CD4-positive, alpha-beta T cell (primary cell): ENCODE results near the gene SNED1. TPM values are rescaled to one million over a fixed set of nuclear protein-coding genes. Genes with fewer than 3 reads are reported as not detected.
A peak's percentile ranks its signal among the peaks of the same experiment; 100 is the strongest.

Experiments
- ATAC-seq: fragments of 200-7000 bp; cut with Tn5 transposase; one replicate; pipeline ENCODE4 v1.10.0; 2022; ENCODE audit warnings: mild to moderate bottlenecking; ENCODE audit not compliant: poor library complexity
- CTCF ChIA-PET: fragments of 350-600 bp; sonication (Branson Sonifier 250); formaldehyde crosslinking; loops from one replicate; lab custom pipeline; 2021; ENCODE audit warnings: antibody characterized with exemption, inconsistent platforms; lab: Charles Lee
- POLR2A ChIA-PET: fragments of 350-600 bp; sonication (Branson Sonifier 250); formaldehyde crosslinking; loops from one replicate; lab custom pipeline; 2021; ENCODE audit warnings: antibody characterized with exemption, inconsistent platforms; lab: Charles Lee
- DNase-seq, 14 experiments: peaks; one replicate each; pipeline ENCODE4 v3.0.0-alpha.2; 2013 to 2020; ENCODE audit warnings: mixed read lengths in 2 of 14
- H3K27ac ChIP-seq, 2 donors: one replicate each; pipeline versions ENCODE4 v1.5.1 to v1.7.0; 2013; ENCODE audit warnings: low read length in 2 of 2, low read depth in 1 of 2, mild to moderate bottlenecking in 1 of 2
- H3K27me3 ChIP-seq, 2 experiments: 1 replicate in 1 of 2; 2 replicates in 1 of 2; pipeline versions ENCODE4 v1.6.1 to v1.7.0; 2013; ENCODE audit warnings: low read length in 2 of 2, control low read depth in 1 of 2, mild to moderate bottlenecking in 1 of 2, moderate library complexity in 1 of 2; ENCODE audit not compliant: insufficient read depth in 2 of 2, control insufficient read depth in 1 of 2
- H3K36me3 ChIP-seq: one replicate; pipeline ENCODE4 v1.6.1; 2013; ENCODE audit warnings: low read length, control low read depth; ENCODE audit not compliant: insufficient read depth
- H3K4me1 ChIP-seq: one replicate; pipeline ENCODE4 v1.6.1; 2013; ENCODE audit warnings: low read length, control low read depth; ENCODE audit not compliant: insufficient read depth
- H3K4me3 ChIP-seq: one replicate; pipeline ENCODE4 v1.5.1; 2013; ENCODE audit warnings: mild to moderate bottlenecking, low read length, moderate library complexity
- H3K9me3 ChIP-seq, 2 experiments: 1 replicate in 1 of 2; 2 replicates in 1 of 2; pipeline versions ENCODE4 v1.6.1 to v1.7.0; 2013; ENCODE audit warnings: low read length in 2 of 2, mild to moderate bottlenecking in 2 of 2, control low read depth in 1 of 2, moderate library complexity in 1 of 2; ENCODE audit not compliant: control insufficient read depth in 1 of 2, insufficient read depth in 1 of 2
- H3K27ac Mint-ChIP-seq: one replicate; pipeline ENCODE4 v1.8.0; 2020; ENCODE audit warnings: mixed read lengths
- H3K27me3 Mint-ChIP-seq: one replicate; pipeline ENCODE4 v1.8.0; 2021; ENCODE audit warnings: mixed read lengths
- H3K36me3 Mint-ChIP-seq: one replicate; pipeline ENCODE4 v1.8.0; 2021; ENCODE audit warnings: low read depth, mixed read lengths
- H3K4me1 Mint-ChIP-seq: one replicate; pipeline ENCODE4 v1.8.0; 2021; ENCODE audit warnings: low read depth, mixed read lengths
- H3K4me3 Mint-ChIP-seq: one replicate; pipeline ENCODE4 v1.8.0; 2020; ENCODE audit warnings: mild to moderate bottlenecking, mixed read lengths
- H3K9me3 Mint-ChIP-seq: one replicate; pipeline ENCODE4 v1.8.0; 2020; ENCODE audit warnings: mixed read lengths
- CTCF ChIP-seq: fragments of 200-600 bp; IDR thresholded peaks from one replicate; pipeline ENCODE4 v1.8.0; 2022; ENCODE audit warnings: antibody characterized with exemption, mild to moderate bottlenecking
- intact Hi-C, 2 experiments: fragments of 100-400 bp; cut with DNase I in 1 of 2; cut with micrococcal nuclease in 1 of 2; formaldehyde crosslinking; loops; one replicate each; pipeline versions ENCODE4 v1.15.1 to v1.9.0; 2023 to 2025; cut with DNase I, micrococcal nuclease
- total RNA-seq, 174 experiments: library from RNA in 2 of 174; stranded (reverse) in 2 of 174; gene quantifications; one replicate each; pipeline ENCODE4 v1.2.3 and lab custom pipeline; 2021 to 2026

Gene SNED1
- total RNA-seq, 2 experiments from 2014 or later: 42.0 to 42.7 TPM

DNA sequence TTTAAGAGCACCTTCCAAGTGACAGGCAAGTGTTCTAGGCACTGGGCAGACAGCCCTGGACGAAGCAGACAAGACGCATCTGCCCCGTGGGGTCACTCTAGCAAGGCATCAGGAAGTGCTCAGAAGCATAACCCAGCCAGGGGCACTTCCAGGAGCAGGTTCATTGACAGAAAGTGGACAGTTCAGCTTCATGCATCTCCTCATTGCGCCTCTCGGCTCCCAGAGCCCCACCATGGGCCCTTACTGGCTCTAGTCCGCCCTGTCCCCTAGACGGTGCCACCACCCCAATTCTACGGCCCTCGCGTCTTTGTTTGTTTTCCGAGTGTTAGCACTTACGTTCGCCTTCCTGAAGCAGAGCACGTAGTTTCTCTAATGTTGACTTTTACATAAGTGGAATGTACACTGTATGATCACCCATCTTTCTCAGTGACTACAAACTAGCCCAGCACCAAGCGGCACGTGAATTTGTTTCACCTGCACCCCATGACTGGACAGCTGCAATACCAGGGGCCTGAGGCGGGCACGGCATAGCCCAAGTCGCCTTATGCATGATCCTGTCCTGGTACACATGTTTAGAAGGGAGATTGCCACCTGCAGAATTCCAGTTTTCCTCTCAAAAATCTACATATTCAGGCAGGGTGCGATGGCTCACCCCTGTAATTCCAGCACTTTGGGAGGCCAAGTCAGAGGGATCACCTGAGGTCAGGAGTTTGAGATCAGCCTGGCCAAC is 33.2 kb downstream of the SNED1 start:
- H3K27me3 ChIP-seq: no peaks in the 10 kb centered on the region
- H3K4me3 ChIP-seq: no peak overlapping the region
- H3K36me3 ChIP-seq: no peaks in the 10 kb centered on the region
- H3K27ac ChIP-seq: no peak overlapping the region
- Mint-ChIP-seq H3K27ac (peak overlapping the region; percentile 41), H3K27me3 (no peaks in the 10 kb centered on the region), H3K9me3 (peaks cover 3% of the 10 kb centered on the region), H3K4me3 (no peak overlapping the region), H3K36me3 (peaks cover 7% of the 10 kb centered on the region), H3K4me1 (peaks cover 5% of the 10 kb centered on the region)
- peaks cover 5 to 22% of the 10 kb centered on the region in 2 experiments for H3K9me3 ChIP-seq
- no peak for DNase-seq
- CTCF ChIA-PET: no interaction called here
- intact Hi-C loops: loop anchor here in 1 of 2 experiments (10.0 kb wide), 1 partner anchor 73 kb away; the partner anchor contains the start of gene MTERF4
- POLR2A ChIA-PET: no interaction called here
- peaks cover 8% of the 10 kb centered on the region for H3K4me1 ChIP-seq
- TF ChIP-seq CTCF: no peak
- no peak for ATAC-seq

GRCh38 chr2:241033336-241033987 is 35.0 kb downstream of the SNED1 start:
- Mint-ChIP-seq H3K36me3 (peaks cover 11% of the 10 kb centered on the region), H3K4me1 (peaks cover 13% of the 10 kb centered on the region), H3K4me3 (peak overlapping the region; percentile 31), H3K27me3 (peaks cover 5% of the 10 kb centered on the region), H3K27ac (peak overlapping the region; percentile 72), H3K9me3 (no peaks in the 10 kb centered on the region)
- no peak for TF ChIP-seq CTCF
- Histone ChIP-seq H3K27me3 (no peaks in the 10 kb centered on the region), H3K4me3 (no peak overlapping the region), H3K36me3 (no peaks in the 10 kb centered on the region), H3K27ac (no peak overlapping the region), H3K4me1 (peaks cover 25% of the 10 kb centered on the region), H3K9me3 (peaks cover 0 to 16% of the 10 kb centered on the region in 2 experiments)
- intact Hi-C loops: loop anchor here in 1 of 2 experiments (10.0 kb wide), 1 partner anchor 71 kb away; the partner anchor contains the start of gene MTERF4
- ATAC-seq (no peak), DNase-seq (no peak)
- ChIA-PET POLR2A (no interaction called here), CTCF (no interaction called here)

GRCh38 chr2:241033994-241034393 is 35.6 kb downstream of the SNED1 start:
- Mint-ChIP-seq H3K4me3 (peak overlapping the region; percentile 20), H3K36me3 (peaks cover 11% of the 10 kb centered on the region), H3K27ac (peak overlapping the region; percentile 72), H3K9me3 (no peaks in the 10 kb centered on the region), H3K4me1 (peaks cover 13% of the 10 kb centered on the region), H3K27me3 (peaks cover 5% of the 10 kb centered on the region)
- ATAC-seq (no peak), DNase-seq (no peak)
- Histone ChIP-seq H3K27me3 (no peaks in the 10 kb centered on the region), H3K27ac (no peak overlapping the region), H3K36me3 (no peaks in the 10 kb centered on the region), H3K4me3 (no peak overlapping the region), H3K4me1 (peaks cover 30% of the 10 kb centered on the region), H3K9me3 (peaks cover 0 to 13% of the 10 kb centered on the region in 2 experiments)
- ChIA-PET POLR2A (no interaction called here), CTCF (no interaction called here)
- TF ChIP-seq CTCF: no peak
- intact Hi-C loops: loop anchor here in 1 of 2 experiments (10.0 kb wide), 1 partner anchor 71 kb away; the partner anchor contains the start of gene MTERF4
